Neural progenitor cell (in vitro differentiated cells): ENCODE measurements around the gene REC114.

Source experiments
- CTCF ChIP-seq: fragments of 200-600 bp; sonication (generic); IDR thresholded peaks from 2 replicates; pipeline ENCODE4 v1.5.1; 2017; ENCODE audit warnings: antibody characterized with exemption, mild to moderate bottlenecking
- EZH2 ChIP-seq: fragments of 200-600 bp; sonication (generic); IDR thresholded peaks from 2 replicates; pipeline ENCODE4 v1.6.1; 2017; ENCODE audit warnings: antibody characterized with exemption, mild to moderate bottlenecking, moderate library complexity
- EZH2phosphoT487 ChIP-seq: fragments of 200-600 bp; sonication (generic); IDR thresholded peaks from 2 replicates; pipeline ENCODE4 v1.6.1; 2017; ENCODE audit warnings: antibody characterized with exemption

- no peak for TF ChIP-seq EZH2
- TF ChIP-seq CTCF = no peak
- no peak for TF ChIP-seq EZH2phosphoT487
Observed at GRCh38 chr15:73442421-73442820, 543 bp upstream of the REC114 start.
